Astrocyte (in vitro differentiated cells and primary cell): Measurements from ENCODE around the gene PHF14. TPM values are rescaled to one million over a fixed set of nuclear protein-coding genes. Genes with fewer than 3 reads are reported as not detected.

Experiments used
- DNase-seq: peaks from one replicate; pipeline ENCODE4 v3.0.0-alpha.2; 2010; ENCODE audit warnings: low read depth
- FAIRE-seq: peaks from 2 replicates; lab custom pipeline; 2011; peaks lifted over from hg19 to GRCh38; lab: Jason Lieb, UNC
- H2AFZ ChIP-seq: 2 replicates; pipeline ENCODE4 v1.6.0; 2012; ENCODE audit warnings: low read depth, low read length, inconsistent platforms
- H3K27ac ChIP-seq: 2 replicates; pipeline ENCODE4 v1.5.1; 2011; ENCODE audit warnings: low read depth, low read length, inconsistent platforms
- H3K27me3 ChIP-seq: 2 replicates; pipeline ENCODE4 v1.6.0; 2011; ENCODE audit warnings: low read length, inconsistent platforms; ENCODE audit not compliant: insufficient read depth
- H3K36me3 ChIP-seq: 2 replicates; pipeline ENCODE4 v1.5.1; 2011; ENCODE audit warnings: low read length, inconsistent platforms; ENCODE audit not compliant: insufficient read depth
- H3K4me1 ChIP-seq: 2 replicates; pipeline ENCODE4 v1.5.1; 2011; ENCODE audit warnings: low read length, inconsistent platforms; ENCODE audit not compliant: insufficient read depth
- H3K4me2 ChIP-seq: 2 replicates; pipeline ENCODE4 v1.6.0; 2012; ENCODE audit warnings: low read length, inconsistent platforms
- H3K4me3 ChIP-seq: 2 replicates; pipeline ENCODE4 v1.5.1; 2011; ENCODE audit warnings: low read depth, mild to moderate bottlenecking, low read length, inconsistent platforms; ENCODE audit not compliant: insufficient read depth
- H3K79me2 ChIP-seq: 2 replicates; pipeline ENCODE4 v1.6.0; 2012; ENCODE audit warnings: mild to moderate bottlenecking, low read length, inconsistent platforms; ENCODE audit not compliant: insufficient read depth
- H3K9ac ChIP-seq: 2 replicates; pipeline ENCODE4 v1.6.0; 2012; ENCODE audit warnings: mild to moderate bottlenecking, low read length, inconsistent platforms
- H3K9me3 ChIP-seq: 2 replicates; pipeline ENCODE4 v1.5.1; 2012; ENCODE audit warnings: low read depth, mild to moderate bottlenecking, low read length, inconsistent platforms; ENCODE audit not compliant: insufficient read depth
- H4K20me1 ChIP-seq: 2 replicates; pipeline ENCODE4 v1.6.0; 2012; ENCODE audit warnings: low read length, inconsistent platforms; ENCODE audit not compliant: insufficient read depth
- H3K27ac Mint-ChIP-seq: one replicate; pipeline ENCODE4 v1.8.0; 2021; ENCODE audit warnings: mild to moderate bottlenecking, mixed read lengths; ENCODE audit not compliant: unreplicated experiment
- H3K27me3 Mint-ChIP-seq: one replicate; pipeline ENCODE4 v1.8.0; 2021; ENCODE audit warnings: low read depth, mixed read lengths; ENCODE audit not compliant: unreplicated experiment
- H3K36me3 Mint-ChIP-seq: one replicate; pipeline ENCODE4 v1.8.0; 2021; ENCODE audit warnings: low read depth, mixed read lengths; ENCODE audit not compliant: unreplicated experiment
- H3K4me1 Mint-ChIP-seq: one replicate; pipeline ENCODE4 v1.8.0; 2021; ENCODE audit warnings: low read depth, mixed read lengths; ENCODE audit not compliant: unreplicated experiment
- H3K4me3 Mint-ChIP-seq: one replicate; pipeline ENCODE4 v1.8.0; 2021; ENCODE audit warnings: mild to moderate bottlenecking, moderate library complexity, mixed read lengths; ENCODE audit not compliant: unreplicated experiment
- H3K9me3 Mint-ChIP-seq: one replicate; pipeline ENCODE4 v1.8.0; 2021; ENCODE audit warnings: mild to moderate bottlenecking, mixed read lengths; ENCODE audit not compliant: unreplicated experiment
- CTCF ChIP-seq: IDR thresholded peaks from 2 replicates; pipeline ENCODE4 v1.5.1; 2011; ENCODE audit warnings: low read depth, mild to moderate bottlenecking, inconsistent platforms, low read length, moderate library complexity; ENCODE audit not compliant: insufficient read depth
- EZH2 ChIP-seq: IDR thresholded peaks from 2 replicates; pipeline ENCODE4 v1.6.1; 2012; ENCODE audit warnings: mild to moderate bottlenecking, low read length, inconsistent platforms; ENCODE audit not compliant: insufficient read depth
- total RNA-seq: library from RNA; stranded (reverse); gene quantifications from 2 replicates; pipeline ENCODE4 v1.2.1, GENCODE V29; 2021

Gene PHF14
- total RNA-seq, 1 donor from 2014 or later, result 28.8 TPM

- H3K79me2 ChIP-seq, result no peaks in the 10 kb centered on the region
- FAIRE-seq, result no peak
- H3K4me1 Mint-ChIP-seq, result no peaks in the 10 kb centered on the region
These were observed 230.0 kb downstream of the PHF14 start for GRCh38 chr7:11203683-11204082.

GRCh38 chr7:11206177-11206899 lies 232.7 kb downstream of the PHF14 start:
- no peak for DNase-seq
- Histone ChIP-seq H3K9ac (no peak overlapping the region), H3K27ac (no peak overlapping the region), H3K27me3 (peaks cover 7% of the 10 kb centered on the region), H4K20me1 (no peaks in the 10 kb centered on the region), H3K4me2 (no peak overlapping the region), H2AFZ (no peak overlapping the region), H3K4me1 (no peaks in the 10 kb centered on the region), H3K4me3 (no peak overlapping the region), H3K79me2 (no peaks in the 10 kb centered on the region), H3K36me3 (no peaks in the 10 kb centered on the region), H3K9me3 (no peaks in the 10 kb centered on the region)
- Mint-ChIP-seq H3K9me3 (no peaks in the 10 kb centered on the region), H3K36me3 (no peaks in the 10 kb centered on the region), H3K27me3 (peaks cover 2% of the 10 kb centered on the region), H3K4me3 (no peak overlapping the region), H3K27ac (no peak overlapping the region), H3K4me1 (no peaks in the 10 kb centered on the region)
- no peak for TF ChIP-seq CTCF
- TF ChIP-seq EZH2, result no peak
- FAIRE-seq, result no peak

More at GRCh38 chr7:11203683-11204082, 230.0 kb downstream of the PHF14 start:
- no peak for TF ChIP-seq EZH2
- TF ChIP-seq CTCF, result no peak
- no peak overlapping the region for H3K9ac ChIP-seq
- no peak overlapping the region for H3K4me2 ChIP-seq
- peaks cover 7% of the 10 kb centered on the region for H3K27me3 ChIP-seq
- no peaks in the 10 kb centered on the region for H3K36me3 Mint-ChIP-seq
- no peaks in the 10 kb centered on the region for H3K36me3 ChIP-seq
- no peaks in the 10 kb centered on the region for H3K9me3 ChIP-seq
- H4K20me1 ChIP-seq, result no peaks in the 10 kb centered on the region
- H3K27ac Mint-ChIP-seq, result no peak overlapping the region
- no peak for DNase-seq
- H3K4me3 ChIP-seq, result no peak overlapping the region
- H3K9me3 Mint-ChIP-seq, result no peaks in the 10 kb centered on the region
- H3K4me3 Mint-ChIP-seq, result no peak overlapping the region
- peaks cover 2% of the 10 kb centered on the region for H3K27me3 Mint-ChIP-seq
- H3K27ac ChIP-seq, result no peak overlapping the region
- H3K4me1 ChIP-seq, result no peaks in the 10 kb centered on the region
- no peak overlapping the region for H2AFZ ChIP-seq

DNA sequence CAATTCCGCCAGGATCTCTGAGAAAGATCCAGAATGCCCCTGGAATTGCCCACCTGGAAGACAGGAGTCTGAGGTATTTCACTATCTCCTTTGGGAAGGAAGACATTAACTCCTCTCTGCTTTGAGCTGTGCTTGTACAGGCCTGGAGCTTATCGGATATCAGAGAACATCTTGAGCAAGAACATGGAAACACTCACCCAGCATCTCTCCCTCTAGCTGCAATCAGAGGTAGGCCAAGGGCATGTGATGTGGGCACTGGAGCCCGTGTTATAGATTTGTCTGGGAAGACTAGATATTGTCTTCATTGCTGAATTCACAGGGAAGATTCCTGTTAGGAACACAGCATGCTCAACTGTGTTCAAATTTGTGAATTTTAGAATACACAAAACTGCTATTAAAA lies 233.9 kb downstream of the PHF14 start:
- no peak overlapping the region for H3K27ac ChIP-seq
- no peaks in the 10 kb centered on the region for H3K9me3 Mint-ChIP-seq
- DNase-seq, result no peak
- no peaks in the 10 kb centered on the region for H3K36me3 ChIP-seq
- H3K36me3 Mint-ChIP-seq, result no peaks in the 10 kb centered on the region
- H3K27me3 ChIP-seq, result peaks cover 7% of the 10 kb centered on the region
- H3K9ac ChIP-seq, result no peak overlapping the region
- no peak overlapping the region for H2AFZ ChIP-seq
- H3K4me1 ChIP-seq, result no peaks in the 10 kb centered on the region
- FAIRE-seq, result no peak
- H3K27ac Mint-ChIP-seq, result no peak overlapping the region
- H3K79me2 ChIP-seq, result no peaks in the 10 kb centered on the region
- H3K9me3 ChIP-seq, result no peaks in the 10 kb centered on the region
- no peak overlapping the region for H3K4me3 ChIP-seq
- TF ChIP-seq EZH2 (no peak), CTCF (no peak)
- no peaks in the 10 kb centered on the region for H3K4me1 Mint-ChIP-seq
- no peaks in the 10 kb centered on the region for H4K20me1 ChIP-seq
- H3K4me2 ChIP-seq, result no peak overlapping the region
- H3K27me3 Mint-ChIP-seq, result peaks cover 2% of the 10 kb centered on the region
- no peak overlapping the region for H3K4me3 Mint-ChIP-seq
